ENCODE results near the gene PHF19. TPM values are rescaled to one million over a fixed set of nuclear protein-coding genes. Genes with fewer than 3 reads are reported as not detected.

The PHF19 gene
- polyA plus RNA-seq, 1 donor from 2014 or later, result 4.9 TPM

DNA sequence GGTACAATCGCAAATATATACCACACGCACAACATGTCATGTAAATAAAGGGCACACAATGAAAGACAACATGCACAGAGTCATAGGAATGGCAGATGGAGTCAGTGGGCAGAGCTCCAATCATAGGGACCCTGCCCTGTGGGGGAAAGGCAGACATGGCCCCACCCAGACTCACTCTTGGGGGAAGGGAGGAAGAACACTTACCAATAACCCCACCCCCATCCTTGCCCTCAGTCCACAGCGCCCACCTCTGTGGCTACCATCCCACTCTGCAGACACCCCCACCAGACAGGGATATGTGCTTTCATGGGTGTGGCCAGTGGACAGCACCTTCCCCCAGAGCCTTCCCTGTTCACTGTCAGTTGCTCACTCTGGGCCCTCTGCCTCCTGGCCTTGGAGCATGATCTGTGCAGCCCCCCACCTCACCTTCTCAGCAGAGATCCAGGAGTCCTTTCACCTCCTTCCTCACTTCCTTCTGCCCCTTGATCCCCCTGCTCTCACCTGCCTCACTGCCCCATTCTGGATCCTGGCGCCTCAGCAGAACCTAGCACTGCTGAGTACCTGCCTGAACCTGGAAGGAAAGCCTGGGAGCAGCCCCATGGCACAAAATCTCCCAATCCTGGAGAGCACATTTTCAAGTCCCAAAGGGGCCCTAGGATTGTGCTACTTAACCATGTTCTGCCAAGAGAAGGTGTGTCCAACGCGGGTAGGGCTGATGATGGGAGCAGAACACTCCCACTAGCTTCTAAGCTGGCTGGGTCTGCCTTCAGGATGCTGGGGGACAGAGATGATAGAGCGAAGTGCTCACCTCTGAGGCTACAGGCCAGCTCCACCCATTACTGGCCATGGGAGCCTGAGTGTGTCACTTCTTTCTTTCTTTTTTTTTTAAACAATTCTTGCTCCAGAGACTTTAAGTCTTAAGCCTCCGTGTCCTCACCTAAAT is 1.5 kb upstream of the PHF19 start:
- no peak overlapping the region for H3K9ac ChIP-seq (ENCODE audit: low read length)
- H3K4me2 ChIP-seq (ENCODE audit: low read length), result no peak overlapping the region

DNA sequence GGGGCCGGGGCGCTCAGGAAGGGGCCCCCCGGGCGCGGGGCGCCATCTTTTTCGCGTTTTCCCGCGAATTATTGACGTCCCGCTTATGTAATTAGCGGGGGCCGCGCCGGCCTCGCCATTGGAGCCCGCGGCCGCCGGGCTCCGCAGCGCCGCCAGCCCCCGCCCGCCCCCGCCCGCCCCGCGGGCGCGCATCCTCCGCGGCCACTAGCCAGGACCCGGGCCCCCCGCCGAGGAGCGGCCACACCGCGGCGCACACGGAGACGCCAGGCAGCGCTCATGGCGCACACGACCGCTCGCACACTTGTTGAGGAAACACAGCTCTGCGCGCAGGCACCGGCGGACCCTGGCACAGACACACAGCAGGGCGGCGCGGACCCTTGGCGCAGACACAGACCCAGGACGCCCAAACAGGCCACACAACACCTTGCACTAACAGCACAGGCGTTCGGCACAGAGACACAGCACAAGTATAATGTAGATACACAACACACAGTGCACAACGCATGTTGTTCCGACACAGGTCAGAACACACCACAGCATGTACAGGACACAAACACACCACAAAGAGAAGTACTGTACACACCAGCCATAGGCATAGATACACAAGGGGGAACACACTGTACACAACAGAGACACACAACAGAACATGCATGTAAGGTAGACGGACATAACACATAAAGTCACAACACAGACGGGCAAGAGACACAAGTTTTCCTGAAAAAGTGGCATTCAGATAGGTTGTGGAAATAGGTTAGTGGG is 467 bp upstream of the PHF19 start:
- Histone ChIP-seq H2AFZ (ENCODE audit: low read depth, low read length) (peak overlapping the region; percentile 3), H3K9ac (ENCODE audit: low read length) (peak overlapping the region; percentile 24), H3K9me3 (ENCODE audit: low read length) (no peaks in the 10 kb centered on the region), H3K36me3 (ENCODE audit: insufficient read depth, low read length) (no peaks in the 10 kb centered on the region), H3F3A (ENCODE audit: insufficient read depth, low read length, poor library complexity, severe bottlenecking) (peaks cover 4% of the 10 kb centered on the region), H3K4me3 (ENCODE audit: low read length) (peak overlapping the region; percentile 66), H3K79me2 (replicated peaks; ENCODE audit: insufficient read depth, low read length) (no peaks in the 10 kb centered on the region), H3K9me2 (ENCODE audit: insufficient read depth, low read length) (no peaks in the 10 kb centered on the region), H3K4me2 (ENCODE audit: low read length) (peak overlapping the region; percentile 10), H4K20me1 (ENCODE audit: insufficient read depth) (no peaks in the 10 kb centered on the region), H3K27me3 (ENCODE audit: insufficient read depth, low read depth, low read length) (peaks cover 10% of the 10 kb centered on the region), H3K27ac (ENCODE audit: low read length) (no peak overlapping the region)
- no peak for TF ChIP-seq EP300 (conservative IDR thresholded peaks at IDR 0.05; ENCODE audit: poor library complexity, severe bottlenecking)
- TF ChIP-seq, protein P1, sequence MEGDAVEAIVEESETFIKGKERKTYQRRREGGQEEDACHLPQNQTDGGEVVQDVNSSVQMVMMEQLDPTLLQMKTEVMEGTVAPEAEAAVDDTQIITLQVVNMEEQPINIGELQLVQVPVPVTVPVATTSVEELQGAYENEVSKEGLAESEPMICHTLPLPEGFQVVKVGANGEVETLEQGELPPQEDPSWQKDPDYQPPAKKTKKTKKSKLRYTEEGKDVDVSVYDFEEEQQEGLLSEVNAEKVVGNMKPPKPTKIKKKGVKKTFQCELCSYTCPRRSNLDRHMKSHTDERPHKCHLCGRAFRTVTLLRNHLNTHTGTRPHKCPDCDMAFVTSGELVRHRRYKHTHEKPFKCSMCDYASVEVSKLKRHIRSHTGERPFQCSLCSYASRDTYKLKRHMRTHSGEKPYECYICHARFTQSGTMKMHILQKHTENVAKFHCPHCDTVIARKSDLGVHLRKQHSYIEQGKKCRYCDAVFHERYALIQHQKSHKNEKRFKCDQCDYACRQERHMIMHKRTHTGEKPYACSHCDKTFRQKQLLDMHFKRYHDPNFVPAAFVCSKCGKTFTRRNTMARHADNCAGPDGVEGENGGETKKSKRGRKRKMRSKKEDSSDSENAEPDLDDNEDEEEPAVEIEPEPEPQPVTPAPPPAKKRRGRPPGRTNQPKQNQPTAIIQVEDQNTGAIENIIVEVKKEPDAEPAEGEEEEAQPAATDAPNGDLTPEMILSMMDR (IDR thresholded peaks at IDR 0.05; ENCODE audit: poor library complexity, severe bottlenecking), result peak; percentile 9
- no peak for TF ChIP-seq TAF1 (IDR thresholded peaks at IDR 0.05; ENCODE audit: low read depth)
- no peak for TF ChIP-seq EZH2 (IDR thresholded peaks at IDR 0.05; ENCODE audit: borderline replicate concordance, insufficient read depth, low read length, poor library complexity, severe bottlenecking)
- peak; percentile 37 for TF ChIP-seq SMC3 (conservative IDR thresholded peaks at IDR 0.05; ENCODE audit: poor library complexity)
- peak; percentile 48 for TF ChIP-seq RAD21 (conservative IDR thresholded peaks at IDR 0.05)

More for the DNA sequence above, 1.5 kb upstream of the PHF19 start:
- Histone ChIP-seq H3K4me3 (ENCODE audit: low read length) (no peak overlapping the region), H3K27me3 (ENCODE audit: insufficient read depth, low read depth, low read length) (peaks cover 10% of the 10 kb centered on the region), H2AFZ (ENCODE audit: low read depth, low read length) (no peak overlapping the region), H3K27ac (ENCODE audit: low read length) (no peak overlapping the region), H3K79me2 (replicated peaks; ENCODE audit: insufficient read depth, low read length) (no peaks in the 10 kb centered on the region), H3K36me3 (ENCODE audit: insufficient read depth, low read length) (no peaks in the 10 kb centered on the region), H3F3A (ENCODE audit: insufficient read depth, low read length, poor library complexity, severe bottlenecking) (no peaks in the 10 kb centered on the region), H4K20me1 (ENCODE audit: insufficient read depth) (no peaks in the 10 kb centered on the region), H3K9me3 (ENCODE audit: low read length) (no peaks in the 10 kb centered on the region), H3K9me2 (ENCODE audit: insufficient read depth, low read length) (no peaks in the 10 kb centered on the region)
- TF ChIP-seq, protein P2, sequence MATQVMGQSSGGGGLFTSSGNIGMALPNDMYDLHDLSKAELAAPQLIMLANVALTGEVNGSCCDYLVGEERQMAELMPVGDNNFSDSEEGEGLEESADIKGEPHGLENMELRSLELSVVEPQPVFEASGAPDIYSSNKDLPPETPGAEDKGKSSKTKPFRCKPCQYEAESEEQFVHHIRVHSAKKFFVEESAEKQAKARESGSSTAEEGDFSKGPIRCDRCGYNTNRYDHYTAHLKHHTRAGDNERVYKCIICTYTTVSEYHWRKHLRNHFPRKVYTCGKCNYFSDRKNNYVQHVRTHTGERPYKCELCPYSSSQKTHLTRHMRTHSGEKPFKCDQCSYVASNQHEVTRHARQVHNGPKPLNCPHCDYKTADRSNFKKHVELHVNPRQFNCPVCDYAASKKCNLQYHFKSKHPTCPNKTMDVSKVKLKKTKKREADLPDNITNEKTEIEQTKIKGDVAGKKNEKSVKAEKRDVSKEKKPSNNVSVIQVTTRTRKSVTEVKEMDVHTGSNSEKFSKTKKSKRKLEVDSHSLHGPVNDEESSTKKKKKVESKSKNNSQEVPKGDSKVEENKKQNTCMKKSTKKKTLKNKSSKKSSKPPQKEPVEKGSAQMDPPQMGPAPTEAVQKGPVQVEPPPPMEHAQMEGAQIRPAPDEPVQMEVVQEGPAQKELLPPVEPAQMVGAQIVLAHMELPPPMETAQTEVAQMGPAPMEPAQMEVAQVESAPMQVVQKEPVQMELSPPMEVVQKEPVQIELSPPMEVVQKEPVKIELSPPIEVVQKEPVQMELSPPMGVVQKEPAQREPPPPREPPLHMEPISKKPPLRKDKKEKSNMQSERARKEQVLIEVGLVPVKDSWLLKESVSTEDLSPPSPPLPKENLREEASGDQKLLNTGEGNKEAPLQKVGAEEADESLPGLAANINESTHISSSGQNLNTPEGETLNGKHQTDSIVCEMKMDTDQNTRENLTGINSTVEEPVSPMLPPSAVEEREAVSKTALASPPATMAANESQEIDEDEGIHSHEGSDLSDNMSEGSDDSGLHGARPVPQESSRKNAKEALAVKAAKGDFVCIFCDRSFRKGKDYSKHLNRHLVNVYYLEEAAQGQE (IDR thresholded peaks at IDR 0.05; ENCODE audit: borderline replicate concordance), result no peak
- TF ChIP-seq MXI1 (conservative IDR thresholded peaks at IDR 0.05; ENCODE audit: poor library complexity, severe bottlenecking) (no peak), EP300 (conservative IDR thresholded peaks at IDR 0.05; ENCODE audit: poor library complexity, severe bottlenecking) (no peak), TAF1 (IDR thresholded peaks at IDR 0.05; ENCODE audit: low read depth) (no peak), RAD21 (conservative IDR thresholded peaks at IDR 0.05) (no peak), EZH2 (IDR thresholded peaks at IDR 0.05; ENCODE audit: borderline replicate concordance, insufficient read depth, low read length, poor library complexity, severe bottlenecking) (no peak), SMC3 (conservative IDR thresholded peaks at IDR 0.05; ENCODE audit: poor library complexity) (no peak), POLR2AphosphoS5 (IDR thresholded peaks at IDR 0.05) (no peak)
- TF ChIP-seq, protein P1 (IDR thresholded peaks at IDR 0.05; ENCODE audit: poor library complexity, severe bottlenecking), result no peak

Data from neural cell (in vitro differentiated cells).